ENCODE data around the gene AGBL3.

The AGBL3 gene

GRCh38 chr7:135175931-135176330, 189.6 kb downstream of the AGBL3 start:
- intact Hi-C loops (cut with micrococcal nuclease): no loop called here
- Mint-ChIP-seq H3K27me3 (no peaks in the 10 kb centered on the region), H3K9me3 (peaks cover 16% of the 10 kb centered on the region)

GRCh38 chr7:135177028-135177696, 190.9 kb downstream of the AGBL3 start:
- Mint-ChIP-seq H3K9me3 (peaks cover 28% of the 10 kb centered on the region), H3K4me3 (no peak overlapping the region), H3K27me3 (no peaks in the 10 kb centered on the region), H3K27ac (no peak overlapping the region), H3K4me1 (ENCODE audit: low read depth) (peaks cover 3% of the 10 kb centered on the region), H3K36me3 (ENCODE audit: low read depth) (peaks cover 16% of the 10 kb centered on the region)
- intact Hi-C loops (cut with micrococcal nuclease): no loop called here

More at GRCh38 chr7:135175931-135176330, 189.6 kb downstream of the AGBL3 start:
- Mint-ChIP-seq H3K4me3 (no peak overlapping the region), H3K4me1 (ENCODE audit: low read depth) (peaks cover 14% of the 10 kb centered on the region), H3K36me3 (ENCODE audit: low read depth) (peaks cover 7% of the 10 kb centered on the region), H3K27ac (no peak overlapping the region)

GRCh38 chr7:135178364-135178763, 192.1 kb downstream of the AGBL3 start:
- Mint-ChIP-seq H3K27me3 (no peaks in the 10 kb centered on the region), H3K4me1 (ENCODE audit: low read depth) (no peaks in the 10 kb centered on the region), H3K9me3 (peaks cover 40% of the 10 kb centered on the region), H3K36me3 (ENCODE audit: low read depth) (peaks cover 25% of the 10 kb centered on the region), H3K27ac (no peak overlapping the region), H3K4me3 (no peak overlapping the region)
- intact Hi-C loops (cut with micrococcal nuclease): no loop called here

- no peaks in the 10 kb centered on the region for H3K4me1 Mint-ChIP-seq (ENCODE audit: low read depth)
- H3K27ac Mint-ChIP-seq: no peak overlapping the region
- no peaks in the 10 kb centered on the region for H3K27me3 Mint-ChIP-seq
- peaks cover 51% of the 10 kb centered on the region for H3K9me3 Mint-ChIP-seq
- H3K36me3 Mint-ChIP-seq (ENCODE audit: low read depth): peaks cover 35% of the 10 kb centered on the region
- intact Hi-C loops (cut with micrococcal nuclease): no loop called here
- H3K4me3 Mint-ChIP-seq: no peak overlapping the region
Measured at GRCh38 chr7:135179321-135179925, 193.1 kb downstream of the AGBL3 start.

GRCh38 chr7:135180122-135180521, 193.8 kb downstream of the AGBL3 start:
- H3K4me1 Mint-ChIP-seq (ENCODE audit: low read depth): no peaks in the 10 kb centered on the region
- no peaks in the 10 kb centered on the region for H3K27me3 Mint-ChIP-seq
- H3K4me3 Mint-ChIP-seq: no peak overlapping the region
- peaks cover 53% of the 10 kb centered on the region for H3K9me3 Mint-ChIP-seq
- intact Hi-C loops (cut with micrococcal nuclease): no loop called here
- peaks cover 42% of the 10 kb centered on the region for H3K36me3 Mint-ChIP-seq (ENCODE audit: low read depth)
- H3K27ac Mint-ChIP-seq: no peak overlapping the region

- peaks cover 53% of the 10 kb centered on the region for H3K9me3 Mint-ChIP-seq
- no peak overlapping the region for H3K4me3 Mint-ChIP-seq
Measured at GRCh38 chr7:135181261-135181928, 195.1 kb downstream of the AGBL3 start.

GRCh38 chr7:135181929-135182678, 195.8 kb downstream of the AGBL3 start:
- H3K36me3 Mint-ChIP-seq (ENCODE audit: low read depth): peaks cover 62% of the 10 kb centered on the region
- H3K9me3 Mint-ChIP-seq: peaks cover 53% of the 10 kb centered on the region
- no peaks in the 10 kb centered on the region for H3K27me3 Mint-ChIP-seq
- intact Hi-C loops (cut with micrococcal nuclease): no loop called here
- H3K4me1 Mint-ChIP-seq (ENCODE audit: low read depth): no peaks in the 10 kb centered on the region
- H3K4me3 Mint-ChIP-seq: no peak overlapping the region
- no peak overlapping the region for H3K27ac Mint-ChIP-seq

More at GRCh38 chr7:135181261-135181928, 195.1 kb downstream of the AGBL3 start:
- no peaks in the 10 kb centered on the region for H3K27me3 Mint-ChIP-seq
- H3K27ac Mint-ChIP-seq: no peak overlapping the region
- H3K36me3 Mint-ChIP-seq (ENCODE audit: low read depth): peaks cover 55% of the 10 kb centered on the region
- no peaks in the 10 kb centered on the region for H3K4me1 Mint-ChIP-seq (ENCODE audit: low read depth)
- intact Hi-C loops (cut with micrococcal nuclease): no loop called here

- H3K9me3 Mint-ChIP-seq: peaks cover 53% of the 10 kb centered on the region
- no peak overlapping the region for H3K4me3 Mint-ChIP-seq
- H3K27me3 Mint-ChIP-seq: no peaks in the 10 kb centered on the region
- peaks cover 76% of the 10 kb centered on the region for H3K36me3 Mint-ChIP-seq (ENCODE audit: low read depth)
- no peak overlapping the region for H3K27ac Mint-ChIP-seq
- H3K4me1 Mint-ChIP-seq (ENCODE audit: low read depth): no peaks in the 10 kb centered on the region
- intact Hi-C loops (cut with micrococcal nuclease): no loop called here
Measured at GRCh38 chr7:135183478-135183877, 197.2 kb downstream of the AGBL3 start.

GRCh38 chr7:135184254-135184841, 198.0 kb downstream of the AGBL3 start:
- Mint-ChIP-seq H3K4me1 (ENCODE audit: low read depth) (no peaks in the 10 kb centered on the region), H3K36me3 (ENCODE audit: low read depth) (peaks cover 85% of the 10 kb centered on the region), H3K4me3 (no peak overlapping the region), H3K27me3 (no peaks in the 10 kb centered on the region), H3K9me3 (peaks cover 53% of the 10 kb centered on the region), H3K27ac (no peak overlapping the region)
- intact Hi-C loops (cut with micrococcal nuclease): no loop called here
